GM19238 (cell line): ENCODE data around the gene URB2.

ENCODE experiments used
- DNase-seq: peaks from one replicate; pipeline ENCODE4 v3.0.0; 2011; ENCODE audit warnings: low spot score; ENCODE audit not compliant: insufficient read length

Gene URB2

GRCh38 chr1:229643996-229644745, 18.1 kb downstream of the URB2 start:
- DNase-seq: no peak

GRCh38 chr1:229645324-229645993, 19.4 kb downstream of the URB2 start:
- no peak for DNase-seq

GRCh38 chr1:229648406-229648805, 22.4 kb downstream of the URB2 start:
- DNase-seq: no peak

GRCh38 chr1:229650045-229650444, 24.0 kb downstream of the URB2 start:
- DNase-seq: no peak

- no peak for DNase-seq
These were observed 25.5 kb downstream of the URB2 start for GRCh38 chr1:229651546-229651945.

GRCh38 chr1:229653420-229653819, 27.4 kb downstream of the URB2 start:
- DNase-seq: no peak

GRCh38 chr1:229655781-229656180, 29.7 kb downstream of the URB2 start:
- no peak for DNase-seq

- DNase-seq: no peak
These were observed 32.1 kb downstream of the URB2 start for GRCh38 chr1:229657993-229658755.

GRCh38 chr1:229661022-229661877, 35.2 kb downstream of the URB2 start:
- DNase-seq: peak; percentile 73

- no peak for DNase-seq
These were observed 35.9 kb downstream of the URB2 start for GRCh38 chr1:229661897-229662296.

GRCh38 chr1:229664133-229664689, 38.2 kb downstream of the URB2 start:
- peak; percentile 19 for DNase-seq

- no peak for DNase-seq
These were observed 40.0 kb downstream of the URB2 start for GRCh38 chr1:229665912-229666558.

- DNase-seq: no peak
These were observed 40.5 kb downstream of the URB2 start for GRCh38 chr1:229666585-229666984.

GRCh38 chr1:229669333-229669732, 43.3 kb downstream of the URB2 start:
- DNase-seq: no peak

GRCh38 chr1:229671310-229671709, 45.3 kb downstream of the URB2 start:
- DNase-seq: no peak

GRCh38 chr1:229672246-229672645, 46.2 kb downstream of the URB2 start:
- no peak for DNase-seq

- DNase-seq: no peak
These were observed 48.0 kb downstream of the URB2 start for GRCh38 chr1:229674042-229674441.

- DNase-seq: no peak
These were observed 49.3 kb downstream of the URB2 start for GRCh38 chr1:229675396-229675795.

GRCh38 chr1:229685149-229685548, 59.1 kb downstream of the URB2 start:
- no peak for DNase-seq

GRCh38 chr1:229689273-229689672, 63.2 kb downstream of the URB2 start:
- DNase-seq: no peak
